ENCODE results near the gene IDUA.
"Not testable (repeated sequence)": the region's sequence is repeated elsewhere in the genome, so short reads cannot be mapped to it uniquely, and the experiment has no call there.

IDUA gene

DNA sequence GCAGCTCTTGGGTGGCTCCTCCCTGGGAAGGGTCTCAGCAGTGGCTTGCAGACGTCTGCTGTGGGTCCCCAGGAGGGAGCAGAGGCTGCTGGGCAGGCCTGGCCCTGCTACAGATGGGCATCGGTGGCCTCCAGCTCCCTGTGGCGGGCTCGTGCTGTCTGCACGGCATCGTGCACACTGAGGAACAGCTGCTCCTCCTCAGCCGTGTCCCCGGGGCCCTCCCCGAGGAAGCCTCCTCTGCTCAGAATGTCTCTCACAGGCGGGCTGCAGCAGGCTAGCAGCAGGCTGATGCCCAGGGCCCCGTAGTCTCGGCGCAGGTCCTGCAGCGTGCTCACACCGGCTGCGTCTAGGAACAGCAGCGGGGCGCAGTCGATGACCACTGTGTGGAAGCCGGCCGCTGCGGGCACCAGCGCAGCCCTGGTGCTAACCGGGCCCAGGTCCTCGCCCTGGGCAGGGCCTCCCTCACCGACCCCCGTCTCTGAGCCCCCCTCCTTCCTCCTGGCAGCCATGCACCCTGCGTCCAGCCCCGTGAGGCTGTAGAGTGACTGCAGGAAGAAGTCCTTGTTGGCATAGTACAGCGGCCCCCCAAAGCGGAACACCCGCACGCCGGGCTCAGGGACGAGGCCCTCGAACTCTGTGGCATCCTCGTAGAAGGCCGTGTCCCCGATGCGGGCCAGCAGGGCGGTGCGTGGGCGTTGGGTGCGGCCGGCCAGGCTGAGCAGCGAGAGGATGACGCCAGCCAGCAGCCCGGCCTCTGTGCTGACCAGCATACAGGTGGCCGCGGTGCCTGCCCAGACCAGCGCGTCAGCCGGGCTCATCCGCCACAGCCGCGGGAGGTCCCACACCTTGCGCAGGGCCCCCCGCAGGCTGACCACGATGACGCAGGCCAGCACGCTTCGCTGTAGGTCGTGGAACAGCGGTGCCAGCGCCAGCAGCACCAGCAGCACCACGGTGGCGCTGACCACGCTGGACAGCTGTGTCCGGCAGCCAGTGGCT lies 2.2 kb downstream of the IDUA start:
- no peak for DNase-seq

DNA sequence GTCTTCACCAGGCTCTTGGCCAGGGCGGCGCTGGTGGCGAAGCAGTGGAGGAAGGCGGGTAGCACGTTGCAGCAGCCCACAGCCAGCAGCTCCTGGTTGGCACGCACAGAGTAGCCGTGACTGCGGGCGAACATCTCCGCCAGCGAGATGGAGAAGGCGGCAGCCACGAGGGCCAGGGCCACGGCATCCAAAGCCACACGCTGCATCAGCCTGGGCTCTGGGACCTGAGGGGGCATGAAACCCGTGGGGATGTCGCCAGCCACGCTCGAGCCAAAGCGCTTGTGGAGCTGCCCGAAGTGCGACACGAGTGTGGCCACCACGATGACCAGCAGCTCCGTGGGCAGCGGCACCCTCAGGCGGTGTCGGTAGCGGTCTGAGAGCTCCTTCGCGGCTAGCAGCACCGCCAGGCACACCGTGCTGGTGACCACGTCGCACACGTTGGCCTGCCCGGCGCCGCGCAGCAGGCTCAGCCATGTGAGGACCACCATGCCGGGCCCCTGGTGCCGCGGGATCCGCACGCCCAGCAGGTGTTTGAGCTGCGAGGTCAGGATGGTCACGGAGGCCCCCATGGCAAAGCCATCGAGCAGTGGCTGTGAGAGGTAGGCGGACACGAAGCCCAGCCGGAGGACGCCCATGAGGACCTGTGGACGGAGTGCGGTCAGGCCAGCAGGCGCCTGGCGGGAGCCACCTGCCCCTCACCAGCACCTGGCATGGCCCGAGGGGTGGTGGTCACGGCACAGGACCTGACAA lies 3.1 kb downstream of the IDUA start:
- no peak for DNase-seq

DNA sequence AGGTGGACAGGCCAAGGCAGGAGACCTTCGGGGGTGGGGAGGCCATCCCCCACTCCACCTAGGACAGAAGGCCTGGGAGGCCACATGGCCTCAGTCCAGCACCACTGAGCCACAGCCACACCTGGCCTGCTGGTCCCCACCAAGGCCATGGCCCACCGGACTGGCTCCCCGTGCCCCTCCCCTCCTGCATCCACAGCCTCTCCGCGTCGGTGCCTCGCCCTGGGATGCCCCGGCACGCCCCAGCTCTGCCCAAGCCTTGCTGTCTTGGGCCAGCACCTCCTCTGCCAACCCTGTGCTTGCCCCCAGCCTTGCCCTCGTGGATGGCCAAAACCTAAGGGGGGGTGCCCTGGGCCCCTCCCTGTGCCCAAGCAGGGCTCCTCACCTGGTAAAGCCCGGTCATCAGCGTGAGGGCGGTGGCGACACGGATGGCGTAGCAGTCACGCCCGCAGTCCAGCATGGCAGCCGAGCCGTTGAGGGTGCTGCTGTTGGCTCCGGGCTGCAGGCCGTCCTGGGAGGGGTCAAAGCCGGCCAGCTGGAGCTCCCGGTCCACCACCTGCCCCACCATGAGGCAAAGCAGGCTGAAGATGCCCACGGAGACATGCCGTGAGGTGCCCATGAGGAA lies 4.0 kb downstream of the IDUA start:
- no peak for DNase-seq

DNA sequence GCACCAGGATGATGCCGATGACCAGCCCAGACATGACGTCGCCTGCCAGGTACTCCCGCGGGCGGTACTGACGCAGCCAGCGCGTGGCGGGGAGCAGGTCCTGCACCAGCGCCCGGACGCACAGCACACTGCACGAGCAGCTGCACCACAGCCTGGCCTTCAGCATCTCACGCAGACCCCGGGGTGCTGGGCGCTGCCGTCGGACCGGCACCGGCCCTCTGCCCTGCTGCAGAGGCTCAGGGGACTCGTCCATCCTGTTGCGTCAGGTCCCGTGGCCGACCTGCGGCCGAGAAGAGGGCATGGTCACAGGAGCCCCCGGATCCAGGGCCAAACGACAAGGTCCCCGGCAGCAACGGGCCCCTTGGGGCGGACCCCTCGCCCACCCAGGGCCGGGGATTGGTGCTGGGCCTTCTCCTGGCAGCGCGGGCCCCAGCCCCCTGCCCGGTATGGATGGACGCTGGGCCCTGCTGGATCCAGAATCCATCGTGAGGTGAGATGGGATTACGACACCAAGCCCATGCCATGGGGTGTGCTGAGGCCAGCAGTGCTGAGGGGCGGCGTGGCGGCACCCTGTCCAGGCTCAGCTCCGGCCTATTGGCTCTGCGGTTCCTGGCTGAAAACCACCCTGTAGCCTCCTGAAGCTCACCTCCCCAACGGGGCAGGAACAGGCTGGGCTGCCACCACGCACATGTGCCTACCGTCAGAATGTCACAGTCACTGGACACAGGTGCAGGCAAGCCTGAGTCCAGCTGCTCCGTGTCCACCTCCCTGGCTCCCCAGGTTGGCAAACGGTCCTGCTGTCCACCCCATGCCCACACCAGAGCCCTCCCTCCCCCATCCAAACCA lies 4.8 kb downstream of the IDUA start:
- no peak for DNase-seq

DNA sequence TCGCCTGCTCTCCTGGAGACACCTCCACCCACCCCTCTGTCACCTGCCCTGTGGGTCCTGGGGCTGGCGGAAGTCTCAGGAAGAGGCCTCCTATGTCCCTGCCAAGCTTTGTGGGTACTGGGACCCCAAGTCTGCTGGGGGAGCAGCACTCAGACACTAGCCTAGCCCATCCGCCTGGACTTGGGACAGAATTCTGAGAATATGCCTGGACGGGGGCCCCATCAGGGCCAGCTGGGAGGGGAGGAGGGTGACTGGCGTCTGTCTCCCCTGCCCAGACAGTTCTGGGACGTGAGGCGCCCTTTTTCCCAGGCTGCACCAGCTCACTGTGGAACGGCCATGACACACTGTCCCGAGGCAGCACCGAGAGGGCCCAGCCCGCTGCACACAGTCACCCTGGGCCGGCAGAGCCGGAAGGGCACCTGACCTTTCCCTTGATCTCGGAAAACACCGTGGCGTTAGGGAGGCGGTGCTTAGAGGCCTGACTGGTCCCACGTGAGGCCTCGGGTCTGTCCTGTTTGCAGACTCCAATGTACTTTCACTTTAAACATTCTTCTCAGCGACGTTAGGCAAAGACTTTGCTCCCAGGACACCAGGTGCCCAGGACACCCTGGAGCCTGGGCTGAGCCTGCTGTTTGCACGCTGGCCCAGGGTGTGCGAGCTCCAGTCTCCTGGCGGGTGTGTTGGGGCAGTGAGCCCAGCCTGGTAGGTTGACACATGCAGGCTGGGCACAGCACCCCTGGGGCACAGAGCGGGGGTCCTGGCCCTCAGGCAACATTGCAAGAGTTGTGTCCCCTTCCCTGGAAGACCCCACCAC lies 5.7 kb downstream of the IDUA start:
- DNase-seq = no peak

DNA sequence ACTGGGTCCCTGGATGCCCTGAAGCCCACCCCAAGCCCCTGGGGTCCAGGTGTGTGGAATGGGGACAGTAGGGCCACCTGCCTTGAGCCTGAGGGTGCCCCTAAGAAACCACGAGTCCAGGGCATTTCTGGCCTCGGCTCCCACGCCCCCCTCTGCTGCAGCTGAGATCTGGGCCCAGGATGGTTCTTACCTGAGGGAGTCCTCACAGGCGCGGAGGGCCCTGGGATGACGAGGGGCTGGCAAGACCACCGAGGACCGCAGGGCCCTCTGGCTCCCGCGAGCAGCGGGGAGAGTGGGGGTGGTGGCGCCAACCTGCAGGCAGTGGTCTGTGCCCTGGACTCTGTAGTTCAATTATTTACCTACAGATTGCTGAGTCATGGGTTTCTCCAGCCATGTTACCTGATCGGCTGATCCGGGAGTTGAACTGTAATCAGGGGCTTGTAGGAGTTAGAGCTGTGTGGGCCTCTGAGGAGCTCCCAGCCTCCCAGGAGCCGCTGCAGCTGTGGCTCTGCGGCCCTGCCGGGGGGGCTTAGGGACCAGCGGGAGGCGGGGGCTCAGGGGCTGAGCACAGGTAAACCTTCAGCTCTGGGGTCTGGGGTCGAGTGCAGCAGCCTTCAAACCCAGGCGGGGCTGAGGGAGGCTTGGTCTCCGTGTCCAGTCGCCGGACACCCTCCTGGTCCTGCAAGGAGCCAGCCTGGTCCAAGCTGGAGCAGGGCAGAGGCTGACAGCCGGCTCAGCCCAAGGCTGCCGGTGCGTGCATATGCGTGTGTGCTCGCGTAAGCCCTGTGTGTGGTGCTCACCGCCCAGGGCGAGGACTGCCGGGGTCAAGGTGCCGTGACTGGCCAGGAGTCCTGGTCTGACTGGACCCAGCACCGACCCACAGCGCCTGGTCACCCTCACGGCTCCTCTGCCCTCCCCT lies 6.5 kb downstream of the IDUA start, which contains the start of gene SLC26A1:
SLC26A1 (minus strand) TSS at position 294 of the 919 bp plus-strand sequence. CDS start 1,701 bp downstream, outside the sequence.
- DNase-seq = no peak

DNA sequence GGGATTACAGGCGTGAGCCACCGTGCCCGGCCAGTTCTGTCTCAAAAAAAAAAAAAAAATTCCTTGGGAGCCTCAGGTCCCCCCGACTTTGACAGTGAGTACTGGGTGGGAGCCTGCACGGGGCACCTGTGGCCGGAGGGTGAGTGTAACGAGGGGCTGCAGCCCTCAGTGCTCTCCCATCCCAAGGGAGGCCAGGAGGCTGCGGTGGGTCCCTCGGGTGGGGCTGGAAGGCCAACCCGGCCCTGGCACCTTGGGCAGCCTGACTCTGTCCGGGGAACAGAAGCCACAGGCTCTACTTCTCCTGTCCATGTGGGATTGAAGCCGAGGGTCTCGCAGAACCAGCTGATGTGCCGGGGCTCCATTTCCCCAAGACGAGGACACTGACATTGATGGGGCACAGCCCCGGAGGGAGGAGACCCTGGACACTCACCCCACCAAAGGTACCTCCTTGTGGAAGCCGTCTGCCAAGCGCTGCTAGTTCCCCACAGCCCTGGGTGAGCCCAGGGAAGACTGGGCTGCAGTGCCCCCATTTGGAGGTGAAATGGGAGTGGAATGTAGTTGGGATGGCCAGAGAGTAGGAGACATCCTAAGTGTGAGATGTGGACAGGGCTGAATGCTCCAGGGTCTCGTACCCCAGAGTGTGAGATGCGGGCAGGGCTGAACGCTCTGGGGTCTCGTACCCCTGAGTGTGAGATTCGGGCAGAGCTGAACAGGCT lies 8.6 kb downstream of the IDUA start:
- no peak for DNase-seq

DNA sequence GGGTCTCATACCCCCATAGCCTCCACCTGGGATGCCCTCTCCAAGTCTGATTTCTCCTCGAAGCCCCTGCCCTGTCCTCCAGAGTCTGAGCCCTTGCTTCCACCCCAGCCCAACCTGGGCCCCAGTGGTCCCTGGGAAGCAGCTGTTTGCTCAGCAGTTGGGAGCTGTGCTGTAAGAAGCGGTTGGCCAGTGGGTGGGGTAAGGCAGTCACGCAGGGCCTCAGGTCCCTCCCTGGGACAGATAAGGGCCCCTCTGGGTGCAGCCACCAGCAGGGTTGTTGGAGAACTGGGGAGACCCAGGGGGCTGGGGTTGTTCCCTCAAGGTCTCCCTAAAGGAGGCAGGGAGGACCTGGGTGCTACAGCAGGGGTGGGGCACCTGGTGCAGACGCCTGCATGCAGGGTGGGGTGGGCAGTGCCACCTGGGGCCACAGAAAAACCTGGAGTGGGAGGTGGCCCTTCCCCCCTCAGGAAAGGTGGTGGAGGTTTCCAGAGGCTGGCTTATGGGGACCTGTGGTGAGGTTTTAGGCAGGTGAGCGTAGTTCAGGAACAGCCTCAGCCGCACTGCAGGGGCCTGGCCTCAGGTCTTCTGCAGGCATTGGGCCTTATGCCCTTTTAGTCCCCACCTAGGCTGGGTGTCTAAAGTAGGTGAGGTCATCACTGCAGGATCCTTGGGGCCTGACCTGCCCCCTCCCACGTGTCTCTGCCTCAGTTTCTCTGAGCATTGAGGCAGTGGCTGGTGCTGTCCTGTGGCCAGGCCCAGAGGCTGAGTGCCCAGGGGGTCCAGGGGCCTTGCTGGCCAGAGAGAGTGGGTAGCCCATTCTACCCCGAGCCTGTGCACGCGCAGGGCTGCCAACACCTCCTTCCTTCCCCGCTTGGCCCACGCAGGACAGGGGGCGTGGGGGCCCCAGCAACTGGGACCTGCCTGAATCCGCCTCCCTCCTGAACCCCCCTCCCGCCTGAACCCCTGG lies 9.5 kb downstream of the IDUA start:
- no peak for DNase-seq

DNA sequence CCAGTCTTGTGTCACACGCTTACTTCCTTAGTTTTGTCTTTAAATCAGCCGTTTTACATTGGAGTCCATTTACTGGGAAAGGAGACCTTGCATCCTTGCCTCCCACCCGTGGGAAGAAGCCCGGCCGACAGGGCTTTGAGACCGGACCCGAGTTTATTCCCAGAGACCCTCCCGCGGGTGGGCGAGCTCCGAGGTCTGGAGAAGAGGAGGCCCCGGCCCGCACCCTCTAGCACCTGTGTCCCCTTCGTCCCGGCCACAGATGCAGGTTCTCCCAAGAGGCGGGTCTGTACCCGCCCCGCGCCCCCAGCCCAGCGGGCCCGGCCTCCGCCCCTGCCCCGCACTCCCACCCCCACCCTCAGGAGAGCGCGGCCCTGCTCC lies 10.1 kb downstream of the IDUA start:
- DNase-seq = no peak

DNA sequence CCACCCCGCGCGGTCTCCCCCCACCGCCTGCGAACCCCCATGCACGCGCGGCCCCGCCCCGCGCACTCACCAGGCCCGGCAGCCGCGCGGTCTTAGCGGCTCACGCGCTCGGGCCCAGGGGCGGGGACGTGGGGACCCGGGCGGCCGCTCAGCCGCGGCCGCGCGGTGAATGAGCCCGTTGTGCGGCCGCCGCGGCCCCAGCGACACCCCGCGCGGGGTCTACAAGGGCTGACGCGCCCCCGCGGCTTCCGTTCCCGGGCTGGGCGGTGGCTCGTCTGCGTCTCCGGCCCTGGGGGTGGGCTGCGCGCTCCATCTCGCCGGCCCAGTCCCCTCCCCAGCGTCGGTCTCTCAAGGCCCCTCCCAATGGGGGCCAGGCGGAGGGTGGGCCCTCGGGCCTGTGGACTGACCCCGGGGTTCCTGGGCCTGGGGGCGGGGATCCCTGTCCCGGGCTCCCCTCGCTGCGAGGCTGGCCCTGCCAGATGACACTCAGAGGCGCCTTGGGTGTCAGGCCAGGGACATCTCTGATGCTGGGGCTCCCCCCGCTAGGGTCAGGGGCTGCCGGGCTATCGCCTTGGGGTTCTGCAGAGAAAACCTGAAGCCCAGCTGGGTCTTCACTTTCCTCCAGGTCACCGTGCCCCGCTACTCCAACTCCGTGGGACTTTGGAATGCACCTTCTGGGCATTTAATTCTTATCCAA lies 10.7 kb downstream of the IDUA start:
- DNase-seq = no peak

DNA sequence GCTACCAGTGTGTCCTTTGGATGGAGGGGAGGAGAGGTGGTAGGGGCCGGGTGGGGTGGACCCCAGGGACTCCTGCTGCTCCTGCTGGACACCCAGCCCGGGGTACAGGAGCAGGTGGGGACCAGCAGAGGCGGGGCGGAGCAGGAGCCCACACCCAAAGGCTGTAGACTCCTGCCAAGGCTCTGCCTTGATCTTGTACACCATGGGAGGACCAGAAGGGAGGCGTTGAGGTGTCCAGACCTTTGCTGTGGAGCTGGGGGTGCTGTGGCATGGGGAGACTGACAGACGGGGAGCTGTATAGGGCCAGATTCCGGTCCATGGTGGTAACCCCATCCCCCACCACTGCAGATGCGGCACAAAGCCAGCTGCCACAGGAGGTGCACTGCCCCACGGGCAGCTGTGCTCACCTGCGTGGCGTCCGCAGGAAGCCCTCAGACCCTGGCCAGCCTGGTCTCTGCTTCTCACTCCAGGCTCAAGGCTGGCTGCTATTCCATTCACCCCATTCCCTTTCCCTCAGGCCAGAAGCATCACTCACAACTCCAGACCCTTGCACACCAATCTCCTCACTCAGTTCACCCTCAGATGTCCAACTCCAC lies 11.3 kb downstream of the IDUA start:
- DNase-seq = no peak

DNA sequence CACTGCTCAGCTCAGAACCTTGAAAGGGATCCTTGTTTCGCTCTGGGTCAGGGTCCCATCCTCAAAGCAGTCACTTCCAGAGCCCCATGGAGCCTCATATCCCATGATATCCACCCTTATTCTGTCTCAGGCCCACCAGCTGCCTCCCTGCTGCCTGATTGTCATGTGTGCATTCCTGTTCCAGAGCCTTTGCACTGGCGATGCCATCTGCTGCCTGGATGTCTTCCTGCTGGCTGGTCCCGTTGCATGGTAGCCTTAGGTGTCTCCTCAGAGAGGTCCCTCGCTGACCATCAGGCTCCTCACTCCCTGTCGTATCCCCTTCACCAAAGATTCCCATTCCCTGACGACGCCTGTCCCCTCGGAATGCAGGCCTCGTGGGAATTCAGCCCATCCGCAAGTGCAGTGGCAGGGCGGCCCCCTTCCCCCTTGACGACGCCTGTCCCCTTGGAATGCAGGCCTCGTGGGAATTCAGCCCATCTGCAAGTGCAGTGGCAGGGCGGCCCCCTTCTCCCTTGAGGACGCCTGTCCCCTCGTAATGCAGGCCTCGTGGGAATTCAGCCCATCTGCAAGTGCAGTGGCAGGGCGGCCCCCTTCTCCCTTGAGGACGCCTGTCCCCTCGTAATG lies 12.5 kb downstream of the IDUA start:
- DNase-seq = not testable (repeated sequence)

DNA sequence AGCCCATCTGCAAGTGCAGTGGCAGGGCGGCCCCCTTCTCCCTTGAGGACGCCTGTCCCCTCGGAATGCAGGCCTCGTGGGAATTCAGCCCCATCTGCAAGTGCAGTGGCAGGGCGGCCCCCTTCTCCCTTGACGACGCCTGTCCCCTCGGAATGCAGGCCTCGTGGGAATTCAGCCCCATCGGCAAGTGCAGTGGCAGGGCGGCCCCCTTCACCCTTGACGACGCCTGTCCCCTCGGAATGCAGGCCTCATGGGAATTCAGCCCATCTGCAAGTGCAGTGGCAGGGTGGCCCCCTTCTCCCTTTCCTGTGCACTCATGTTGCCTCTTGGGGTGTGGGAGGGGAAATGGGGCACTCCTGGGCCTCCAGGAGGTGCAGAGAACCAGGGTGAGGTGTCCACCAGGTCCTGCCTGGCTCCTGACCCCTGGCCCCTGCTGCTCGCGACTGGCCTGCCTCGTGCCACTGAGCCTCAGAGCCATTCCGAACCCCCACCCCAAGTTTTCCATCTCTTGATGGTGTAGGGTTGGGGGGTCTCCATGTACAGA lies 13.1 kb downstream of the IDUA start:
- DNase-seq = no peak

DNA sequence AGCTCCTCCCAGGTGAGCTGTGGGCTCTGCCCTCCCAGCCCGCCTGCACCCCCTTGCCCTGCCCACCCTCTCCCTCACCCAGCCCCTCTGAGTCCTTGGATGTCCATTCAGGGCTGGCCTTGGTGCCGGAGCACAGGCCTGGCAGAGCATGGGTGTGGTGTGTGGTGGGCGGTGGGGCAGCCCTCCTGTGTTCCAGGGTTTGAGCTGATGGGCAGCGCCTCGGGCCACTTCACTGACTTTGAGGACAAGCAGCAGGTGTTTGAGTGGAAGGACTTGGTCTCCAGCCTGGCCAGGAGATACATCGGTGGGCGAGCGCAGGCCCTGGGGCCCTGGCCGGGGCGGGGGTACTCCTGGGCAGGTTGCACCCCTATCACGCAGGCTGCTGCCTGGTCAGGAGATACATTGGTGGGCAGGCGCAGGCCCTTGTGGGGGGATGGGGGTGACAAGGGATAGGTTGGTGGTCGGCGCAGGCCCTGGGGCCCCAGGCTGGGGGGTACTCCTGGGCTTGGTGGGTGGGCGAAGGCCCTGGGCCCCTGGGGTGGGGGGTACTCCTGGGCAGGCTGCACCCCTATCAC lies 13.9 kb downstream of the IDUA start:
- no peak for DNase-seq

DNA sequence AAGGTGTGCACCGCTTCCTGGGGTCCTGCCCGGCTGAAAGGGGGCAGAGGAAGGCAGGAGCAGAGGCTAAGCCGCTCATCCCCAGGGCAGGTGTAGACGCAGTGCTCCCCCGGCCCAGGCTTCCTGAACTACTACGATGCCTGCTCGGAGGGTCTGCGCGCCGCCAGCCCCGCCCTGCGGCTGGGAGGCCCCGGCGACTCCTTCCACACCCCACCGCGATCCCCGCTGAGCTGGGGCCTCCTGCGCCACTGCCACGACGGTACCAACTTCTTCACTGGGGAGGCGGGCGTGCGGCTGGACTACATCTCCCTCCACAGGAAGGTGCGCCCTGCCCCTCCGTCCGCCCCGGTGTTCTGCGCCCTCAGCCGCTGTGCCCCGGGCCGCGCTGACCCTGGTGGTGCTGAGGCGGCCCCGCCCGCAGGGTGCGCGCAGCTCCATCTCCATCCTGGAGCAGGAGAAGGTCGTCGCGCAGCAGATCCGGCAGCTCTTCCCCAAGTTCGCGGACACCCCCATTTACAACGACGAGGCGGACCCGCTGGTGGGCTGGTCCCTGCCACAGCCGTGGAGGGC lies 14.8 kb downstream of the IDUA start:
- no peak for DNase-seq

DNA sequence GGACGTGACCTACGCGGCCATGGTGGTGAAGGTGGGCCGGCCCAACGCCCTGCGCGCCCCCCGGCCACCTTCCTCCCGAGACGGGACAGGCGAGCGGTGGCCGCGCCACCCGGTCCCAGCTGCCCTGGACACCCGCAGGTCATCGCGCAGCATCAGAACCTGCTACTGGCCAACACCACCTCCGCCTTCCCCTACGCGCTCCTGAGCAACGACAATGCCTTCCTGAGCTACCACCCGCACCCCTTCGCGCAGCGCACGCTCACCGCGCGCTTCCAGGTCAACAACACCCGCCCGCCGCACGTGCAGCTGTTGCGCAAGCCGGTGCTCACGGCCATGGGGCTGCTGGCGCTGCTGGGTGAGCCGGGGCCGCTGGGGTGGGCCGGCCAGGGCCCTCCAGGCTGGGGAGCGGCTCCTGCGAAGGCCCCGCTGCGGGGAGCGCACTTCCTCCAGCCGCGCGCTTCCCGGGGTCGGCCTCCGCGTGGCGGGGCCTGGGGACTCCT lies 15.3 kb downstream of the IDUA start:
- peak; percentile 35 for DNase-seq
